Hindlimb muscle (tissue), 1 donor: Measurements from ENCODE around the gene TRRAP. TPM values are rescaled to one million over a fixed set of nuclear protein-coding genes. Genes with fewer than 3 reads are reported as not detected.

Experiments used
- polyA plus RNA-seq: library from polyadenylated mRNA; unstranded; fragments of 120-200 nt; gene quantifications from one replicate; pipeline ENCODE4 v1.2.1, GENCODE V29; 2013; ENCODE audit not compliant: insufficient read length

TRRAP gene
- polyA plus RNA-seq, 1 donor: 28.1 TPM

Other genes with a start within 250 kb of the TRRAP start
- 2.7 TPM for gene TMEM130, start 8.5 kb upstream of the TRRAP start, polyA plus RNA-seq